SK-N-SH treated with all-trans-retinoic acid at 6 μM for 48 hours (cell line): Measurements from ENCODE around the gene TMEM200A.
A peak's percentile ranks its signal among the peaks of the same experiment; 100 is the strongest.

Experiments
- ATAC-seq: fragments of 200-7000 bp; cut with Tn5 transposase; 3 replicates; pipeline ENCODE4 v1.9.1; 2020; ENCODE audit warnings: mild to moderate bottlenecking, moderate library complexity
- ARNTL ChIP-seq: fragments of 450-650 bp; formaldehyde crosslinking; IDR thresholded peaks from 2 replicates; pipeline ENCODE4 v1.5.0; 2020; ENCODE audit warnings: low read depth, mild to moderate bottlenecking, moderate library complexity, borderline replicate concordance
- BACH2 ChIP-seq: fragments of 250-450 bp; sonication (Bioruptor Pico); IDR thresholded peaks from 2 replicates; pipeline ENCODE4 v1.9.0; 2021; ENCODE audit warnings: mild to moderate bottlenecking, borderline replicate concordance
- CREB5 ChIP-seq: fragments of 250-450 bp; sonication (Bioruptor Pico); IDR thresholded peaks from 2 replicates; pipeline ENCODE4 v1.5.1; 2020; ENCODE audit warnings: low read depth, mild to moderate bottlenecking, moderate library complexity
- CSDC2 ChIP-seq: fragments of 250-450 bp; sonication (Bioruptor Pico); IDR thresholded peaks from 2 replicates; pipeline ENCODE4 v1.5.0; 2020; ENCODE audit warnings: mild to moderate bottlenecking, moderate library complexity
- CSRNP3 ChIP-seq: fragments of 250-450 bp; sonication (Bioruptor Pico); IDR thresholded peaks from 2 replicates; pipeline ENCODE4 v1.5.1; 2021; ENCODE audit warnings: mild to moderate bottlenecking, moderate library complexity
- ESRRG ChIP-seq: fragments of 250-450 bp; sonication (Bioruptor Pico); IDR thresholded peaks from 2 replicates; pipeline ENCODE4 v1.6.1; 2021; ENCODE audit warnings: mild to moderate bottlenecking
- GLIS3 ChIP-seq: fragments of 250-450 bp; sonication (Bioruptor Pico); IDR thresholded peaks from 2 replicates; pipeline ENCODE4 v1.5.0; 2020; ENCODE audit warnings: mild to moderate bottlenecking, moderate library complexity
- ISL1 ChIP-seq: fragments of 250-450 bp; sonication (Bioruptor Pico); IDR thresholded peaks from 2 replicates; pipeline ENCODE4 v2.1.2; 2022; ENCODE audit warnings: mild to moderate bottlenecking, moderate library complexity
- OSR1 ChIP-seq: fragments of 250-450 bp; sonication (Bioruptor Pico); IDR thresholded peaks from 2 replicates; pipeline ENCODE4 v1.8.0; 2022; ENCODE audit warnings: moderate library complexity, mild to moderate bottlenecking, inconsistent platforms
- POU6F1 ChIP-seq: fragments of 250-450 bp; sonication (Bioruptor Pico); IDR thresholded peaks from 2 replicates; pipeline ENCODE4 v1.8.0; 2021; ENCODE audit warnings: low read depth, mild to moderate bottlenecking, moderate library complexity, borderline replicate concordance
- PPARA ChIP-seq: fragments of 250-450 bp; sonication (Bioruptor Pico); IDR thresholded peaks from 2 replicates; pipeline ENCODE4 v1.5.0; 2020; ENCODE audit warnings: mild to moderate bottlenecking, borderline replicate concordance
- RARB ChIP-seq: fragments of 250-450 bp; sonication (Bioruptor Pico); IDR thresholded peaks from 2 replicates; pipeline ENCODE4 v1.8.0; 2021; ENCODE audit warnings: mild to moderate bottlenecking, moderate library complexity
- SNAI2 ChIP-seq: fragments of 250-450 bp; sonication (Bioruptor Pico); IDR thresholded peaks from 2 replicates; pipeline ENCODE4 v1.5.0; 2020; ENCODE audit warnings: mild to moderate bottlenecking, moderate library complexity
- TCF4 ChIP-seq: fragments of 250-450 bp; sonication (Bioruptor Pico); IDR thresholded peaks from 2 replicates; pipeline ENCODE4 v1.8.0; 2021; ENCODE audit warnings: mild to moderate bottlenecking, moderate library complexity, borderline replicate concordance
- TOX ChIP-seq: fragments of 250-450 bp; sonication (Bioruptor Pico); IDR thresholded peaks from 2 replicates; pipeline ENCODE4 v1.8.0; 2021; ENCODE audit warnings: mild to moderate bottlenecking, moderate library complexity, borderline replicate concordance
- ZC3H10 ChIP-seq: fragments of 250-450 bp; sonication (Bioruptor Pico); IDR thresholded peaks from 2 replicates; pipeline ENCODE4 v1.5.1; 2021; ENCODE audit warnings: mild to moderate bottlenecking, moderate library complexity
- ZFP3 ChIP-seq: fragments of 250-450 bp; sonication (Bioruptor Pico); IDR thresholded peaks from 2 replicates; pipeline ENCODE4 v1.5.0; 2020; ENCODE audit warnings: mild to moderate bottlenecking, moderate library complexity
- ZFP30 ChIP-seq: fragments of 450-650 bp; formaldehyde crosslinking; IDR thresholded peaks from 2 replicates; pipeline ENCODE4 v1.5.0; 2022; ENCODE audit warnings: mild to moderate bottlenecking, moderate library complexity
- ZNF565 ChIP-seq: fragments of 450-650 bp; formaldehyde crosslinking; conservative IDR thresholded peaks from 2 replicates; pipeline ENCODE4 v1.5.0; 2020; ENCODE audit warnings: low read depth, mild to moderate bottlenecking, moderate library complexity
- ZNF70 ChIP-seq: fragments of 450-650 bp; formaldehyde crosslinking; IDR thresholded peaks from 2 replicates; pipeline ENCODE4 v1.5.0; 2020; ENCODE audit warnings: mild to moderate bottlenecking, moderate library complexity

Gene TMEM200A

GRCh38 chr6:130368576-130368975, 2.8 kb downstream of the TMEM200A start:
- no peak for TF ChIP-seq OSR1 (CRISPR knock-in tag)
- ATAC-seq = no peak

GRCh38 chr6:130369831-130370230, 4.0 kb downstream of the TMEM200A start:
- TF ChIP-seq SNAI2 = no peak
- TF ChIP-seq PPARA (CRISPR knock-in tag) = no peak
- TF ChIP-seq RARB (CRISPR knock-in tag) = no peak
- no peak for TF ChIP-seq CSRNP3 (CRISPR knock-in tag)
- TF ChIP-seq GLIS3 = no peak
- TF ChIP-seq CREB5 (CRISPR knock-in tag) = no peak
- no peak for TF ChIP-seq BACH2
- TF ChIP-seq ESRRG = no peak
- no peak for TF ChIP-seq ZC3H10 (CRISPR knock-in tag)
- no peak for TF ChIP-seq POU6F1
- no peak for TF ChIP-seq ZNF70 (CRISPR knock-in tag)
- no peak for ATAC-seq

- ATAC-seq = peak; percentile 45
- TF ChIP-seq TOX (CRISPR knock-in tag) (no peak), POU6F1 (no peak), ARNTL (CRISPR knock-in tag) (no peak), ZFP30 (CRISPR knock-in tag) (no peak)
These were observed 6.2 kb downstream of the TMEM200A start for GRCh38 chr6:130371921-130372420.

- ATAC-seq = no peak
- no peak for TF ChIP-seq ZFP3 (CRISPR knock-in tag)
- no peak for TF ChIP-seq BACH2
- no peak for TF ChIP-seq CSDC2 (CRISPR knock-in tag)
- TF ChIP-seq ZNF565 (CRISPR knock-in tag) = no peak
- TF ChIP-seq OSR1 (CRISPR knock-in tag) = no peak
- TF ChIP-seq SNAI2 = no peak
- no peak for TF ChIP-seq RARB (CRISPR knock-in tag)
- no peak for TF ChIP-seq ZC3H10 (CRISPR knock-in tag)
- TF ChIP-seq ZNF70 (CRISPR knock-in tag) = no peak
- TF ChIP-seq POU6F1 = no peak
- TF ChIP-seq ESRRG = no peak
- no peak for TF ChIP-seq ISL1 (CRISPR knock-in tag)
- no peak for TF ChIP-seq TOX (CRISPR knock-in tag)
- no peak for TF ChIP-seq CSRNP3 (CRISPR knock-in tag)
- no peak for TF ChIP-seq CREB5 (CRISPR knock-in tag)
- no peak for TF ChIP-seq TCF4 (CRISPR knock-in tag)
- TF ChIP-seq PPARA (CRISPR knock-in tag) = no peak
- TF ChIP-seq, all 23 proteins: peak for 0
These were observed 7.0 kb downstream of the TMEM200A start for GRCh38 chr6:130372786-130373185.
